WTC11 (cell line): ENCODE results near the gene COL19A1.

Source experiments
- CREM ChIP-seq: sonication (generic); formaldehyde crosslinking; IDR thresholded peaks from 2 replicates; pipeline ENCODE4 v1.8.1; 2022; ENCODE audit warnings: mild to moderate bottlenecking, missing genetic modification reagents, moderate library complexity
- CTCF ChIP-seq: fragments of 200-600 bp; IDR thresholded peaks from 2 replicates; pipeline ENCODE4 v1.8.0; 2022; ENCODE audit warnings: antibody characterized with exemption
- ETV6 ChIP-seq: sonication (generic); formaldehyde crosslinking; IDR thresholded peaks from 2 replicates; pipeline ENCODE4 v1.8.1; 2022; ENCODE audit warnings: mild to moderate bottlenecking, missing genetic modification reagents
- MYBL2 ChIP-seq: sonication (generic); formaldehyde crosslinking; IDR thresholded peaks from 2 replicates; pipeline ENCODE4 v1.8.1; 2023; ENCODE audit warnings: mild to moderate bottlenecking, moderate library complexity, missing genetic modification reagents
- PRDM15 ChIP-seq: sonication (generic); formaldehyde crosslinking; IDR thresholded peaks from 2 replicates; pipeline ENCODE4 v1.8.0; 2022; ENCODE audit warnings: missing genetic modification reagents
- USF1 ChIP-seq: sonication (generic); formaldehyde crosslinking; IDR thresholded peaks from 2 replicates; pipeline ENCODE4 v1.8.0; 2022; ENCODE audit warnings: mild to moderate bottlenecking, missing genetic modification reagents
- USF2 ChIP-seq: sonication (generic); formaldehyde crosslinking; IDR thresholded peaks from 2 replicates; pipeline ENCODE4 v1.8.1; 2023; ENCODE audit warnings: mild to moderate bottlenecking, missing genetic modification reagents, moderate library complexity
- ZNF317 ChIP-seq: sonication (generic); formaldehyde crosslinking; IDR thresholded peaks from 2 replicates; pipeline ENCODE4 v1.8.1; 2023; ENCODE audit warnings: low read depth, mild to moderate bottlenecking, moderate library complexity, missing genetic modification reagents, borderline replicate concordance

- TF ChIP-seq PRDM15 (CRISPR knock-in tag) (no peak), CTCF (no peak), USF2 (CRISPR knock-in tag) (no peak), USF1 (CRISPR knock-in tag) (no peak), MYBL2 (CRISPR knock-in tag) (no peak), ETV6 (CRISPR knock-in tag) (no peak), CREM (CRISPR knock-in tag) (no peak), ZNF317 (CRISPR knock-in tag) (no peak)
Observed at GRCh38 chr6:70234561-70235236, 368.3 kb downstream of the COL19A1 start.
